MM.1S (cell line): ENCODE results near the gene VWA5A.

Source experiments
- EZH2 ChIP-seq: fragments of 300-600 bp; sonication (generic); optimal IDR thresholded peaks from 2 replicates; pipeline ENCODE3; 2017; ENCODE audit warnings: low read depth, mild to moderate bottlenecking, antibody characterized with exemption, low read length, mixed read lengths
- TF ChIP-seq, protein P1 (sequence below): fragments of 300-600 bp; sonication (generic); IDR thresholded peaks from 2 replicates; pipeline ENCODE4 v1.5.1; 2016; ENCODE audit warnings: antibody characterized with exemption, low read length, mixed read lengths

DNA sequence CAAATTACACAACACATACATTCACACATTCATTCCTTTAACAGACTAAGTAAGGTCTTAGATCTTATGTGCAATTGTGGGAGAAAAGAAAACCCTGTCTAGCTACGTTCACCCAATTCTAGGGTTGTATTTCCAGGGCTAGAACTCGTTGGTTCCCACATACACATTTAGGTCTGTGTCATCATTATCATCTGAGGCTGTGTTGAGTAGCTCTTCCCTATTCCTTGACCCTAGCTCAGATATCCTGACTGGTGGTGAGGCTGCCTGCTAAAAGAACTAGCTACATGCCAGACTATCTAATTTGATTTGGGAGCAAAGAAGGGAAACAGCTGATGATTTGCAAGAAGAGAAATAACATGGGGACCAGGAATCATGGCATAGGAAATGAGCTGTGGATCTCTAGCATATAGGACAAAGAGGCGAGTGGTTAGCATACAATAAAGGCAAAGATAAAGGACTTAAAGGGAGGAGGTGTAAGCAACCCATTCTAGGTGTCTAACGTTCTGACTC is 46.6 kb upstream of the VWA5A start:
- TF ChIP-seq, protein P1, sequence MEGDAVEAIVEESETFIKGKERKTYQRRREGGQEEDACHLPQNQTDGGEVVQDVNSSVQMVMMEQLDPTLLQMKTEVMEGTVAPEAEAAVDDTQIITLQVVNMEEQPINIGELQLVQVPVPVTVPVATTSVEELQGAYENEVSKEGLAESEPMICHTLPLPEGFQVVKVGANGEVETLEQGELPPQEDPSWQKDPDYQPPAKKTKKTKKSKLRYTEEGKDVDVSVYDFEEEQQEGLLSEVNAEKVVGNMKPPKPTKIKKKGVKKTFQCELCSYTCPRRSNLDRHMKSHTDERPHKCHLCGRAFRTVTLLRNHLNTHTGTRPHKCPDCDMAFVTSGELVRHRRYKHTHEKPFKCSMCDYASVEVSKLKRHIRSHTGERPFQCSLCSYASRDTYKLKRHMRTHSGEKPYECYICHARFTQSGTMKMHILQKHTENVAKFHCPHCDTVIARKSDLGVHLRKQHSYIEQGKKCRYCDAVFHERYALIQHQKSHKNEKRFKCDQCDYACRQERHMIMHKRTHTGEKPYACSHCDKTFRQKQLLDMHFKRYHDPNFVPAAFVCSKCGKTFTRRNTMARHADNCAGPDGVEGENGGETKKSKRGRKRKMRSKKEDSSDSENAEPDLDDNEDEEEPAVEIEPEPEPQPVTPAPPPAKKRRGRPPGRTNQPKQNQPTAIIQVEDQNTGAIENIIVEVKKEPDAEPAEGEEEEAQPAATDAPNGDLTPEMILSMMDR: no peak
- no peak for TF ChIP-seq EZH2
